Activated naive CD4-positive, alpha-beta T cell treated with anti-CD3 and anti-CD28 coated beads for 36 hours (primary cell): ENCODE measurements around the gene LDLRAD1. TPM values are rescaled to one million over a fixed set of nuclear protein-coding genes. Genes with fewer than 3 reads are reported as not detected.
"Not testable (repeated sequence)": the region's sequence is repeated elsewhere in the genome, so short reads cannot be mapped to it uniquely, and the experiment has no call there.

Experiments used
- CTCF ChIA-PET: fragments of 350-600 bp; sonication (Branson Sonifier 250); formaldehyde crosslinking; loops from one replicate; lab custom pipeline; 2021; ENCODE audit warnings: antibody characterized with exemption; lab: Charles Lee
- DNase-seq: peaks from one replicate; pipeline ENCODE4 v3.0.0-alpha.2; 2020
- H3K27ac Mint-ChIP-seq: one replicate; pipeline ENCODE4 v1.8.0; 2021; ENCODE audit warnings: mild to moderate bottlenecking, mixed read lengths
- H3K27me3 Mint-ChIP-seq: one replicate; pipeline ENCODE4 v1.8.0; 2021; ENCODE audit warnings: low read depth, mixed read lengths
- H3K36me3 Mint-ChIP-seq: one replicate; pipeline ENCODE4 v1.8.0; 2021; ENCODE audit warnings: low read depth, mixed read lengths
- H3K4me1 Mint-ChIP-seq: one replicate; pipeline ENCODE4 v1.8.0; 2021; ENCODE audit warnings: low read depth, mixed read lengths
- H3K4me3 Mint-ChIP-seq: one replicate; pipeline ENCODE4 v1.8.0; 2021; ENCODE audit warnings: mild to moderate bottlenecking, moderate library complexity, mixed read lengths
- H3K9me3 Mint-ChIP-seq: one replicate; pipeline ENCODE4 v1.8.0; 2021; ENCODE audit warnings: mixed read lengths
- intact Hi-C: fragments of 100-400 bp; cut with micrococcal nuclease; formaldehyde crosslinking; loops from one replicate; pipeline ENCODE4 v1.15.1; 2023
- total RNA-seq, 2 experiments: library from RNA; stranded (reverse); gene quantifications; one replicate each; pipeline ENCODE4 v1.2.3, GENCODE V29; 2021

Gene LDLRAD1
- total RNA-seq, 2 experiments from 2014 or later: not detected

- no peaks in the 10 kb centered on the region for H3K36me3 Mint-ChIP-seq
- H3K4me1 Mint-ChIP-seq: no peaks in the 10 kb centered on the region
- H3K27ac Mint-ChIP-seq: no peak overlapping the region
- CTCF ChIA-PET: no interaction called here
- intact Hi-C loops: no loop called here
- H3K27me3 Mint-ChIP-seq: no peaks in the 10 kb centered on the region
- no peaks in the 10 kb centered on the region for H3K9me3 Mint-ChIP-seq
- H3K4me3 Mint-ChIP-seq: no peak overlapping the region
- no peak for DNase-seq
Observed at GRCh38 chr1:54002544-54003248, 15.3 kb downstream of the LDLRAD1 start.

- no peak for DNase-seq
- Mint-ChIP-seq H3K27ac (no peak overlapping the region), H3K4me3 (no peak overlapping the region), H3K36me3 (no peaks in the 10 kb centered on the region), H3K4me1 (no peaks in the 10 kb centered on the region), H3K9me3 (no peaks in the 10 kb centered on the region), H3K27me3 (no peaks in the 10 kb centered on the region)
- intact Hi-C loops: no loop called here
- CTCF ChIA-PET: no interaction called here
Observed at GRCh38 chr1:54001591-54001990, 16.4 kb downstream of the LDLRAD1 start.

- no peaks in the 10 kb centered on the region for H3K27me3 Mint-ChIP-seq
- no peak overlapping the region for H3K4me3 Mint-ChIP-seq
- CTCF ChIA-PET: interaction anchor here (0.7 to 0.9 kb wide), 2 partner anchors 14 to 115 kb away, joined by 3 to 7 read pairs; no protein-coding TSS in a partner anchor
- H3K4me1 Mint-ChIP-seq: no peaks in the 10 kb centered on the region
- H3K9me3 Mint-ChIP-seq: no peaks in the 10 kb centered on the region
- intact Hi-C loops: no loop called here
- DNase-seq: no peak
- H3K27ac Mint-ChIP-seq: no peak overlapping the region
- H3K36me3 Mint-ChIP-seq: no peaks in the 10 kb centered on the region
Observed at GRCh38 chr1:53999920-54000319, 18.1 kb downstream of the LDLRAD1 start.

GRCh38 chr1:53998223-53998622 lies 19.8 kb downstream of the LDLRAD1 start:
- intact Hi-C loops: no loop called here
- Mint-ChIP-seq H3K4me1 (no peaks in the 10 kb centered on the region), H3K9me3 (no peaks in the 10 kb centered on the region), H3K27me3 (no peaks in the 10 kb centered on the region), H3K36me3 (no peaks in the 10 kb centered on the region), H3K4me3 (no peak overlapping the region), H3K27ac (no peak overlapping the region)
- CTCF ChIA-PET: no interaction called here
- DNase-seq: no peak

- Mint-ChIP-seq H3K27me3 (no peaks in the 10 kb centered on the region), H3K27ac (no peak overlapping the region), H3K9me3 (peaks cover 3% of the 10 kb centered on the region), H3K4me3 (no peak overlapping the region), H3K36me3 (no peaks in the 10 kb centered on the region), H3K4me1 (no peaks in the 10 kb centered on the region)
- DNase-seq: no peak
- CTCF ChIA-PET: no interaction called here
- intact Hi-C loops: no loop called here
Observed at GRCh38 chr1:53995683-53996082, 22.3 kb downstream of the LDLRAD1 start.

GRCh38 chr1:53994516-53994915 lies 23.5 kb downstream of the LDLRAD1 start:
- not testable (repeated sequence) for H3K27ac Mint-ChIP-seq

GRCh38 chr1:53992085-53992874 lies 25.7 kb downstream of the LDLRAD1 start:
- CTCF ChIA-PET: interaction anchor here (0.8 kb wide), 1 partner anchor 33 kb away, joined by 3 read pairs; no protein-coding TSS in a partner anchor
- intact Hi-C loops: no loop called here
- H3K9me3 Mint-ChIP-seq: peaks cover 3% of the 10 kb centered on the region
- peak; percentile 8 for DNase-seq
- no peaks in the 10 kb centered on the region for H3K36me3 Mint-ChIP-seq
- H3K4me1 Mint-ChIP-seq: peaks cover 9% of the 10 kb centered on the region
- H3K27me3 Mint-ChIP-seq: no peaks in the 10 kb centered on the region
- no peak overlapping the region for H3K4me3 Mint-ChIP-seq
- no peak overlapping the region for H3K27ac Mint-ChIP-seq

More at GRCh38 chr1:53994516-53994915, 23.5 kb downstream of the LDLRAD1 start:
- H3K4me3 Mint-ChIP-seq, CTCF ChIA-PET, H3K9me3 Mint-ChIP-seq, H3K27me3 Mint-ChIP-seq, H3K36me3 Mint-ChIP-seq, DNase-seq, intact Hi-C loops, H3K4me1 Mint-ChIP-seq: not testable (repeated sequence)

GRCh38 chr1:53987880-53988279 lies 30.1 kb downstream of the LDLRAD1 start:
- CTCF ChIA-PET: interaction anchor here (0.8 kb wide), 1 partner anchor 9 kb away, joined by 3 read pairs; no protein-coding TSS in a partner anchor

GRCh38 chr1:53986458-53986857 lies 31.5 kb downstream of the LDLRAD1 start:
- CTCF ChIA-PET: interaction anchor here (0.6 kb wide), 1 partner anchor 13 kb away, joined by 7 read pairs; no protein-coding TSS in a partner anchor
- no peaks in the 10 kb centered on the region for H3K36me3 Mint-ChIP-seq
- H3K4me3 Mint-ChIP-seq: no peak overlapping the region
- H3K4me1 Mint-ChIP-seq: peaks cover 31% of the 10 kb centered on the region
- H3K27me3 Mint-ChIP-seq: no peaks in the 10 kb centered on the region
- no peak overlapping the region for H3K27ac Mint-ChIP-seq
- H3K9me3 Mint-ChIP-seq: no peaks in the 10 kb centered on the region
- intact Hi-C loops: no loop called here
- no peak for DNase-seq

More at GRCh38 chr1:53987880-53988279, 30.1 kb downstream of the LDLRAD1 start:
- Mint-ChIP-seq H3K27ac (no peak overlapping the region), H3K9me3 (peaks cover 3% of the 10 kb centered on the region), H3K4me1 (peaks cover 24% of the 10 kb centered on the region), H3K4me3 (no peak overlapping the region), H3K36me3 (no peaks in the 10 kb centered on the region), H3K27me3 (no peaks in the 10 kb centered on the region)
- DNase-seq: peak; percentile 38
- intact Hi-C loops: loop anchor here (2.0 kb wide), 1 partner anchor 65 kb away; the partner anchor contains the start of genes TCEANC2 and TMEM59

GRCh38 chr1:53984726-53985125 lies 33.3 kb downstream of the LDLRAD1 start:
- H3K27ac Mint-ChIP-seq: no peak overlapping the region
- intact Hi-C loops: no loop called here
- no peaks in the 10 kb centered on the region for H3K27me3 Mint-ChIP-seq
- H3K4me3 Mint-ChIP-seq: no peak overlapping the region
- no peaks in the 10 kb centered on the region for H3K36me3 Mint-ChIP-seq
- CTCF ChIA-PET: no interaction called here
- H3K4me1 Mint-ChIP-seq: peaks cover 31% of the 10 kb centered on the region
- no peaks in the 10 kb centered on the region for H3K9me3 Mint-ChIP-seq
- no peak for DNase-seq

- Mint-ChIP-seq H3K27me3 (no peaks in the 10 kb centered on the region), H3K27ac (no peak overlapping the region), H3K9me3 (no peaks in the 10 kb centered on the region), H3K4me1 (peaks cover 27% of the 10 kb centered on the region), H3K36me3 (no peaks in the 10 kb centered on the region), H3K4me3 (no peak overlapping the region)
- intact Hi-C loops: no loop called here
- CTCF ChIA-PET: interaction anchor here (0.8 kb wide), 1 partner anchor 736 kb away, joined by 5 read pairs; no protein-coding TSS in a partner anchor
- no peak for DNase-seq
Observed at GRCh38 chr1:53982763-53983104, 35.3 kb downstream of the LDLRAD1 start.

GRCh38 chr1:53982034-53982762 lies 35.8 kb downstream of the LDLRAD1 start:
- H3K27ac Mint-ChIP-seq: no peak overlapping the region
- H3K4me1 Mint-ChIP-seq: peaks cover 22% of the 10 kb centered on the region
- H3K27me3 Mint-ChIP-seq: no peaks in the 10 kb centered on the region
- no peak overlapping the region for H3K4me3 Mint-ChIP-seq
- H3K36me3 Mint-ChIP-seq: no peaks in the 10 kb centered on the region
- H3K9me3 Mint-ChIP-seq: no peaks in the 10 kb centered on the region
- CTCF ChIA-PET: interaction anchor here (0.5 kb wide), 1 partner anchor 11 kb away, joined by 3 read pairs; no protein-coding TSS in a partner anchor
- intact Hi-C loops: no loop called here
- no peak for DNase-seq
